C4-2B (cell line): Measurements from ENCODE around the gene FBXW10B.
"Not testable (repeated sequence)": the region's sequence is repeated elsewhere in the genome, so short reads cannot be mapped to it uniquely, and the experiment has no call there.

Experiments
- ZFX ChIP-seq: fragments of 450-650 bp; IDR thresholded peaks from 2 replicates; pipeline ENCODE4 v1.6.1; 2017
- TF ChIP-seq, protein P1 (sequence below): fragments of 450-650 bp; conservative IDR thresholded peaks from 2 replicates; pipeline ENCODE4 v1.5.1; 2017; ENCODE audit warnings: mild to moderate bottlenecking

DNA sequence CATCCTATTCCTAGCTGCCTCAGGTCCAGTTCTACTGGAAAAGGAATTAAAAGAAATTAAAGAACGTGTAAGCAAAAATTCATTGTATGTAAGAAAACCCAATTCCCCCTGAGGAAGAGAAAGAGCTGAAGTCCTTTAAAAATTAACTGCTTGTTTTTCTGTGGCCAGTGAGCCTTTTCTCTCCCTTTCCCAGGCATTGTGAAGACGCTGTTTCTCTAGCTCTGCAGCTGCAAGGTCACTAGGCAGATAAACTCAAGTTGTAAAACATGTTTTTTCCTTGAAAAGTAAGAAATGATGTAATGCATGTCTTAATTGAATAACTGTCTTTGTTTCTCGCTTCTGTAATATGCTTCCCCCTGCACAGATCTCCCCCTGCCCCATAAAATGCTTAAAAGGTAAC, 34.9 kb upstream of the FBXW10B start:
- TF ChIP-seq, protein P1, sequence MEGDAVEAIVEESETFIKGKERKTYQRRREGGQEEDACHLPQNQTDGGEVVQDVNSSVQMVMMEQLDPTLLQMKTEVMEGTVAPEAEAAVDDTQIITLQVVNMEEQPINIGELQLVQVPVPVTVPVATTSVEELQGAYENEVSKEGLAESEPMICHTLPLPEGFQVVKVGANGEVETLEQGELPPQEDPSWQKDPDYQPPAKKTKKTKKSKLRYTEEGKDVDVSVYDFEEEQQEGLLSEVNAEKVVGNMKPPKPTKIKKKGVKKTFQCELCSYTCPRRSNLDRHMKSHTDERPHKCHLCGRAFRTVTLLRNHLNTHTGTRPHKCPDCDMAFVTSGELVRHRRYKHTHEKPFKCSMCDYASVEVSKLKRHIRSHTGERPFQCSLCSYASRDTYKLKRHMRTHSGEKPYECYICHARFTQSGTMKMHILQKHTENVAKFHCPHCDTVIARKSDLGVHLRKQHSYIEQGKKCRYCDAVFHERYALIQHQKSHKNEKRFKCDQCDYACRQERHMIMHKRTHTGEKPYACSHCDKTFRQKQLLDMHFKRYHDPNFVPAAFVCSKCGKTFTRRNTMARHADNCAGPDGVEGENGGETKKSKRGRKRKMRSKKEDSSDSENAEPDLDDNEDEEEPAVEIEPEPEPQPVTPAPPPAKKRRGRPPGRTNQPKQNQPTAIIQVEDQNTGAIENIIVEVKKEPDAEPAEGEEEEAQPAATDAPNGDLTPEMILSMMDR: not testable (repeated sequence)
- TF ChIP-seq ZFX: not testable (repeated sequence)
